Body of pancreas (tissue), 4 donors: ENCODE results near the gene AZIN2. TPM values are rescaled to one million over a fixed set of nuclear protein-coding genes. Genes with fewer than 3 reads are reported as not detected.

ENCODE experiments used
- ATAC-seq: fragments of 150-250 bp; one replicate; pipeline ENCODE4 v1.9.1; 2016
- DNase-seq, 4 donors: peaks; one replicate each; pipeline ENCODE4 v3.0.0-alpha.2; 2019
- H3K27ac ChIP-seq, 4 donors: fragments of 200-600 bp; sonication (generic); 1 replicate in 3 of 4; 2 replicates in 1 of 4; pipeline versions ENCODE4 v1.5.1 to v1.6.1; 2016 to 2019; ENCODE audit warnings: mild to moderate bottlenecking in 1 of 4, mixed read lengths in 1 of 4, moderate library complexity in 1 of 4
- H3K27me3 ChIP-seq, 2 donors: fragments of 200-600 bp; sonication (generic); one replicate each; pipeline ENCODE4 v1.6.0; 2016; ENCODE audit warnings: mild to moderate bottlenecking in 1 of 2
- H3K36me3 ChIP-seq, 2 donors: fragments of 200-600 bp; sonication (generic); replicated peaks in 1 of 2; 2 replicates each; pipeline ENCODE4 v1.5.1; 2016; ENCODE audit warnings: low read depth in 2 of 2; ENCODE audit not compliant: insufficient read depth in 1 of 2
- H3K4me1 ChIP-seq: fragments of 200-600 bp; sonication (generic); one replicate; pipeline ENCODE4 v1.6.0; 2016
- H3K4me3 ChIP-seq, 2 donors: fragments of 200-600 bp; sonication (generic); 1 replicate in 1 of 2; 2 replicates in 1 of 2; pipeline ENCODE4 v1.5.1; 2016 to 2019
- H3K9me3 ChIP-seq, 3 donors: fragments of 200-600 bp; sonication (generic); 1 replicate in 2 of 3; 2 replicates in 1 of 3; pipeline ENCODE4 v1.5.1; 2016
- POLR2A ChIP-seq, 3 donors: fragments of 450-650 bp; IDR thresholded peaks; one replicate each; pipeline ENCODE4 v1.6.1; 2016; ENCODE audit warnings: antibody characterized with exemption in 3 of 3, mild to moderate bottlenecking in 2 of 3
- WGBS, 2 donors: methylation state at CpG; one replicate each; pipeline ENCODE4 v1.1.5; 2017; 5-methylcytosine and 5-hydroxymethylcytosine counted together
- intact Hi-C: fragments of 100-400 bp; cut with DNase I; formaldehyde crosslinking; loops from one replicate; pipeline ENCODE4 v1.15.1; 2023
- total RNA-seq, 2 donors: library from RNA; depleted of rRNA; stranded (reverse); fragments of >200 nt; gene quantifications; one replicate each; pipeline ENCODE4 v1.1.0, GENCODE V29; 2016
- TF ChIP-seq, protein P1 (sequence below), 7 experiments: fragments of 450-650 bp in 4 of 7; fragments of 200-600 bp in 3 of 7; sonication (generic) in 3 of 7; IDR thresholded peaks; one replicate each; pipeline ENCODE4 v1.5.1; 2016 to 2019; ENCODE audit warnings: antibody characterized with exemption in 7 of 7

Gene AZIN2
- total RNA-seq, 2 donors from 2014 or later: 1.0 to 1.6 TPM

DNA sequence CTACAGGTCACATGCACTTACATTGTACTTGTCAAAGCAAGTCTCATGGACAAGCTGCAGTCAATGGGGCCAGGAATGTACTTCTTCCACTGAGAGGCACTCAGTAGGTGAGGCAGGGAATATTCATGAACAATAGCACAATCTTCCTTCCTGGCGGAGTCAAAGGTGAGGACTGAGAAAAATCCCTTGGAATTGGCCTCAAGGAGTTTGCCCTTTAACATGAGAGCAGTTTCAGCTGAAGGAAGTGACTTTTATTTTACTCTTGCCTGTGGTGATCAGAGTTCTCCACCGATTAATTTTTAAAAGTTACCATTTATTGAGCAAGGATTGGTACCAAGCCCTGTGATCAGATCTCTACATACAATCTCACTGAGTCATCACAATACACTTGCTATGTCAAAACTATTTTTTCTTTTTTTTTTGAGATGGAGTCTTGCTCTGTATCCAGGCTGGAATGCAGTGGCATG, 33.1 kb upstream of the AZIN2 start:
- Histone ChIP-seq H3K9me3 (no peaks in the 10 kb centered on the region), H3K4me3 (no peak overlapping the region), H3K27ac (no peak overlapping the region), H3K4me1 (no peaks in the 10 kb centered on the region), H3K36me3 (no peaks in the 10 kb centered on the region), H3K27me3 (no peaks in the 10 kb centered on the region)
- TF ChIP-seq, protein P1, sequence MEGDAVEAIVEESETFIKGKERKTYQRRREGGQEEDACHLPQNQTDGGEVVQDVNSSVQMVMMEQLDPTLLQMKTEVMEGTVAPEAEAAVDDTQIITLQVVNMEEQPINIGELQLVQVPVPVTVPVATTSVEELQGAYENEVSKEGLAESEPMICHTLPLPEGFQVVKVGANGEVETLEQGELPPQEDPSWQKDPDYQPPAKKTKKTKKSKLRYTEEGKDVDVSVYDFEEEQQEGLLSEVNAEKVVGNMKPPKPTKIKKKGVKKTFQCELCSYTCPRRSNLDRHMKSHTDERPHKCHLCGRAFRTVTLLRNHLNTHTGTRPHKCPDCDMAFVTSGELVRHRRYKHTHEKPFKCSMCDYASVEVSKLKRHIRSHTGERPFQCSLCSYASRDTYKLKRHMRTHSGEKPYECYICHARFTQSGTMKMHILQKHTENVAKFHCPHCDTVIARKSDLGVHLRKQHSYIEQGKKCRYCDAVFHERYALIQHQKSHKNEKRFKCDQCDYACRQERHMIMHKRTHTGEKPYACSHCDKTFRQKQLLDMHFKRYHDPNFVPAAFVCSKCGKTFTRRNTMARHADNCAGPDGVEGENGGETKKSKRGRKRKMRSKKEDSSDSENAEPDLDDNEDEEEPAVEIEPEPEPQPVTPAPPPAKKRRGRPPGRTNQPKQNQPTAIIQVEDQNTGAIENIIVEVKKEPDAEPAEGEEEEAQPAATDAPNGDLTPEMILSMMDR (IDR thresholded peaks at IDR 0.05): no peak
- TF ChIP-seq POLR2A (IDR thresholded peaks at IDR 0.05): no peak
- DNase-seq: no peak
- WGBS, 2 donors: 82 to 88% methylated on average over 2 of the region's 2 CpGs
- intact Hi-C loops: no loop called here
- ATAC-seq: no peak

DNA sequence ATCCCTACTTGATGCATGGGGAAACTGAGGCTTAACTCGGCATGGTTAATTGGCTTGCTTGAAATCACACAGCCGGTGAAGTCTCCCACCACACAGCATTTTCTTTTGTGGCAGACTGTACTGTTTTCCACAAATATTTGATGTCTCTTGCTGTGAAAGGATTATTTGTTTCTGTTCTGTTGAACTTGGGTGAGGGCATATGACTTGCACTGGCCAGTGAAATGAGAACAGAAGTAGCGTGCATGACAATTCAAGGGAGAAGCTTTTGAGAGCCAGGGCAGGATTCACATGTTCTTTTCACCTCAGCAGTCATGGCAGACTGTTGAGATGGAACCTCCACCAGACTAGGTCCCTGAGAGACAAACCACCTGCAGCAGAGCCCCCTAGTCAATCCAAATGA, 32.5 kb upstream of the AZIN2 start:
- H3K27ac ChIP-seq: no peak overlapping the region
- DNase-seq (no peak), ATAC-seq (no peak)
- no peak overlapping the region for H3K4me3 ChIP-seq
- H3K36me3 ChIP-seq: no peaks in the 10 kb centered on the region
- no peaks in the 10 kb centered on the region for H3K4me1 ChIP-seq
- H3K9me3 ChIP-seq: no peaks in the 10 kb centered on the region
- intact Hi-C loops: no loop called here
- TF ChIP-seq POLR2A (IDR thresholded peaks at IDR 0.05): no peak
- TF ChIP-seq, protein P1 (IDR thresholded peaks at IDR 0.05): no peak
- H3K27me3 ChIP-seq: no peaks in the 10 kb centered on the region
- WGBS, 2 donors: 59 to 90% methylated on average over 3 of the region's 3 CpGs

DNA sequence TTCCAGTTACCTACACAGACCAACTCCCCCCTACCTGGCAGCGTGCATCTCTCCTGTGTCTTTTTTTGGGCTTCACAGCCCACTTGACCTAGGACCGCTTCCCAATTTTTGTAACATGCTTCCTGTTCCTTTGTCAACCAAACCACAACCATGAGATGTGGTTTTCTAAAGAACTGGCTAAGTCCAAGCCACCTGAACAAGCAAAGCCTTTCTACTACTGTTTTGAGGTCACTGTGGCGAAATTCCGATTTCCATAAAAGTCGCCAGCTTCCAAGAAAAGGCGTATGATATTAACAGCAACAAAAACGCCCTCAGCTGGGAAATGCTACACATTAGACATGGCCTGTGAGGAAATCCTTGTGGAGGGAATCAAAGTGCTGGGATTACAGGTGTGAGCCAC, 31.6 kb upstream of the AZIN2 start:
- H3K27me3 ChIP-seq: no peaks in the 10 kb centered on the region
- TF ChIP-seq, protein P1 (IDR thresholded peaks at IDR 0.05): no peak
- no peak for TF ChIP-seq POLR2A (IDR thresholded peaks at IDR 0.05)
- H3K27ac ChIP-seq: no peak overlapping the region
- no peaks in the 10 kb centered on the region for H3K4me1 ChIP-seq
- 56 to 88% methylated on average over 7 of the region's 7 CpGs for WGBS, 2 donors
- H3K9me3 ChIP-seq: no peaks in the 10 kb centered on the region
- DNase-seq (no peak), ATAC-seq (no peak)
- intact Hi-C loops: no loop called here
- no peak overlapping the region for H3K4me3 ChIP-seq
- H3K36me3 ChIP-seq: no peaks in the 10 kb centered on the region

DNA sequence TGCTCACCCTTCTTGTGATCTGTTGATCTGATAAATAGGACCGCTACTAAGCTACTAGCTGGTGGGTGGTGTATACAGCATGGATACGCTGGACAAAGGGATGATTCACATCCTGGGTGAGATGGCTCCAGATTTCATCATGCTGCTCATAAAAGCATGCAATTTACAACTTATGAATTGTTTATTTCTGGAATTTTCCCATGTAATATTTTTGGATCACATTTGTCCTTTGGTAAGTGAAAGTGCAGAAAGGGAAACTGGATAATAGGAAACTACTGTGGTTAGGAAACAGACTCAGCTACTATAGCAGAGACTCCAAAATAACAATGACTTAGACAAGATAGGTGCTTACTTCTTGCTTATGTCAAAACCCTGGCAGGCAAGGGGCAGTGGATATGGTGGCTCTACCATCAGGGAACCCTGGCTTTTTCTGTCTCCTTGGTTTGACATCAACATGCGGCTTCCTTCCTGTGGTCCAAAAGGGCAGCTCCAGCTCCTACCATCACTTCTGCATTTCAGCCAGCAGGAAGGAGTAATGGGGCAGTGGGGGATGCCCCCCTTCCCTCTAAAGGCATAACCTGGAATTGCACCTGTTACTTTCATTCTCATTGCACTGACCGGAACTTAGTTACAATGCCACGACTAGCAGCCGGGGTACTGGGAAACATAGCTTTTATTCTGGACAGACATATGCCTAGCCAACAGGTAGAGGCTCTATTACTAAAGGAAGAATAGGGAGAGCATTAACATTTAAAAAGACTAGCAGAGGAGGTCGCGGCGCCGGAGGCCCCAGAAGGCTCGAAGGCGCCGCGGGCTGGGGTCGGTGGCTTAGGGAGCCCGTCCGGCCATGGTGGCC, 30.5 kb upstream of the AZIN2 start:
- no peak for DNase-seq
- ATAC-seq: no peak
- intact Hi-C loops: no loop called here
- Histone ChIP-seq H3K27me3 (no peaks in the 10 kb centered on the region), H3K27ac (no peak overlapping the region), H3K4me3 (no peak overlapping the region), H3K36me3 (no peaks in the 10 kb centered on the region), H3K9me3 (no peaks in the 10 kb centered on the region), H3K4me1 (peaks cover 6% of the 10 kb centered on the region)
- 69 to 89% methylated on average over 11 of the region's 17 CpGs for WGBS, 2 donors
- no peak for TF ChIP-seq POLR2A (IDR thresholded peaks at IDR 0.05)
- TF ChIP-seq, protein P1 (IDR thresholded peaks at IDR 0.05): no peak
